ENCODE measurements around the gene C3orf52.

The C3orf52 gene

GRCh38 chr3:112128843-112129727 is 42.9 kb downstream of the C3orf52 start:
- Histone ChIP-seq H3K27ac (ENCODE audit: low read depth, low read length) (no peak overlapping the region), H4K5ac (ENCODE audit: low read length) (no peak overlapping the region)

GRCh38 chr3:112129925-112130637 is 43.9 kb downstream of the C3orf52 start:
- Histone ChIP-seq H3K18ac (ENCODE audit: low read length) (no peak overlapping the region), H3K4me1 (ENCODE audit: control insufficient read depth, low read depth, low read length) (peaks cover 10% of the 10 kb centered on the region), H3K27ac (ENCODE audit: low read depth, low read length) (no peak overlapping the region), H3K36me3 (ENCODE audit: control insufficient read depth, insufficient read depth, low read length) (no peaks in the 10 kb centered on the region), H4K8ac (ENCODE audit: low read depth, low read length) (no peak overlapping the region), H4K5ac (ENCODE audit: low read length) (no peak overlapping the region), H3K79me2 (ENCODE audit: control insufficient read depth, insufficient read depth, low read length) (no peaks in the 10 kb centered on the region), H3K4me3 (ENCODE audit: low read length) (no peak overlapping the region), H3K27me3 (ENCODE audit: insufficient read depth, low read length, poor library complexity) (no peaks in the 10 kb centered on the region), H3K4me2 (ENCODE audit: low read length) (no peak overlapping the region), H3K23ac (ENCODE audit: low read length) (no peak overlapping the region), H3K9ac (ENCODE audit: low read length) (no peak overlapping the region), H2BK5ac (ENCODE audit: low read length) (no peak overlapping the region), H3K4ac (ENCODE audit: low read depth, low read length) (no peak overlapping the region), H2BK120ac (ENCODE audit: low read depth, low read length) (no peak overlapping the region), H2BK15ac (replicated peaks; ENCODE audit: low read depth) (peak overlapping the region; percentile 76), H3K56ac (ENCODE audit: low read length) (no peak overlapping the region), H3K79me1 (ENCODE audit: low read length) (no peaks in the 10 kb centered on the region), H2AK5ac (ENCODE audit: low read length) (no peak overlapping the region)
- no peak for DNase-seq
- WGBS (ENCODE audit: extremely low coverage, insufficient coverage, low lambda C conversion rate): no CpG with 5 or more reads among the region's 4 CpGs

More at GRCh38 chr3:112128843-112129727, 42.9 kb downstream of the C3orf52 start:
- WGBS (ENCODE audit: extremely low coverage, insufficient coverage, low lambda C conversion rate): no CpG with 5 or more reads among the region's 7 CpGs
- no peak overlapping the region for H3K4ac ChIP-seq (ENCODE audit: low read depth, low read length)
- H3K79me2 ChIP-seq (ENCODE audit: control insufficient read depth, insufficient read depth, low read length): no peaks in the 10 kb centered on the region
- H3K9ac ChIP-seq (ENCODE audit: low read length): no peak overlapping the region
- no peak overlapping the region for H3K18ac ChIP-seq (ENCODE audit: low read length)
- no peak overlapping the region for H3K4me3 ChIP-seq (ENCODE audit: low read length)
- no peaks in the 10 kb centered on the region for H3K36me3 ChIP-seq (ENCODE audit: control insufficient read depth, insufficient read depth, low read length)
- no peak overlapping the region for H2BK5ac ChIP-seq (ENCODE audit: low read length)
- H3K4me2 ChIP-seq (ENCODE audit: low read length): no peak overlapping the region
- no peak overlapping the region for H2BK120ac ChIP-seq (ENCODE audit: low read depth, low read length)
- H3K23ac ChIP-seq (ENCODE audit: low read length): no peak overlapping the region
- peaks cover 9% of the 10 kb centered on the region for H3K4me1 ChIP-seq (ENCODE audit: control insufficient read depth, low read depth, low read length)
- no peaks in the 10 kb centered on the region for H3K27me3 ChIP-seq (ENCODE audit: insufficient read depth, low read length, poor library complexity)
- no peak overlapping the region for H4K8ac ChIP-seq (ENCODE audit: low read depth, low read length)
- H3K79me1 ChIP-seq (ENCODE audit: low read length): no peaks in the 10 kb centered on the region
- H3K56ac ChIP-seq (ENCODE audit: low read length): no peak overlapping the region
- DNase-seq: peak; percentile 94
- no peak overlapping the region for H2AK5ac ChIP-seq (ENCODE audit: low read length)
- H2BK15ac ChIP-seq (replicated peaks; ENCODE audit: low read depth): no peak overlapping the region

GRCh38 chr3:112130638-112130993 is 44.4 kb downstream of the C3orf52 start:
- no CpG with 5 or more reads among the region's 3 CpGs for WGBS (ENCODE audit: extremely low coverage, insufficient coverage, low lambda C conversion rate)
- H3K79me2 ChIP-seq (ENCODE audit: control insufficient read depth, insufficient read depth, low read length): no peaks in the 10 kb centered on the region
- H2BK120ac ChIP-seq (ENCODE audit: low read depth, low read length): no peak overlapping the region
- no peak overlapping the region for H3K9ac ChIP-seq (ENCODE audit: low read length)
- H3K23ac ChIP-seq (ENCODE audit: low read length): no peak overlapping the region
- peaks cover 6% of the 10 kb centered on the region for H3K4me1 ChIP-seq (ENCODE audit: control insufficient read depth, low read depth, low read length)
- H3K27me3 ChIP-seq (ENCODE audit: insufficient read depth, low read length, poor library complexity): no peaks in the 10 kb centered on the region
- H2BK5ac ChIP-seq (ENCODE audit: low read length): no peak overlapping the region
- no peak overlapping the region for H4K5ac ChIP-seq (ENCODE audit: low read length)
- no peaks in the 10 kb centered on the region for H3K36me3 ChIP-seq (ENCODE audit: control insufficient read depth, insufficient read depth, low read length)
- no peak overlapping the region for H2AK5ac ChIP-seq (ENCODE audit: low read length)
- H4K8ac ChIP-seq (ENCODE audit: low read depth, low read length): no peak overlapping the region
- no peak overlapping the region for H3K18ac ChIP-seq (ENCODE audit: low read length)
- no peaks in the 10 kb centered on the region for H3K79me1 ChIP-seq (ENCODE audit: low read length)
- H3K4me3 ChIP-seq (ENCODE audit: low read length): no peak overlapping the region
- no peak overlapping the region for H3K4ac ChIP-seq (ENCODE audit: low read depth, low read length)
- no peak overlapping the region for H2BK15ac ChIP-seq (replicated peaks; ENCODE audit: low read depth)
- H3K4me2 ChIP-seq (ENCODE audit: low read length): no peak overlapping the region
- H3K27ac ChIP-seq (ENCODE audit: low read depth, low read length): no peak overlapping the region
- DNase-seq: no peak
- H3K56ac ChIP-seq (ENCODE audit: low read length): no peak overlapping the region

GRCh38 chr3:112131111-112131510 is 44.9 kb downstream of the C3orf52 start:
- Histone ChIP-seq H3K79me2 (ENCODE audit: control insufficient read depth, insufficient read depth, low read length) (no peaks in the 10 kb centered on the region), H3K4me3 (ENCODE audit: low read length) (no peak overlapping the region), H2BK120ac (ENCODE audit: low read depth, low read length) (no peak overlapping the region), H4K8ac (ENCODE audit: low read depth, low read length) (no peak overlapping the region), H2BK15ac (replicated peaks; ENCODE audit: low read depth) (no peak overlapping the region), H4K5ac (ENCODE audit: low read length) (no peak overlapping the region), H3K27me3 (ENCODE audit: insufficient read depth, low read length, poor library complexity) (no peaks in the 10 kb centered on the region), H3K4me1 (ENCODE audit: control insufficient read depth, low read depth, low read length) (peaks cover 4% of the 10 kb centered on the region), H2BK5ac (ENCODE audit: low read length) (no peak overlapping the region), H3K9ac (ENCODE audit: low read length) (no peak overlapping the region), H3K79me1 (ENCODE audit: low read length) (no peaks in the 10 kb centered on the region), H3K56ac (ENCODE audit: low read length) (no peak overlapping the region), H3K4me2 (ENCODE audit: low read length) (no peak overlapping the region), H2AK5ac (ENCODE audit: low read length) (no peak overlapping the region), H3K36me3 (ENCODE audit: control insufficient read depth, insufficient read depth, low read length) (no peaks in the 10 kb centered on the region), H3K4ac (ENCODE audit: low read depth, low read length) (no peak overlapping the region), H3K27ac (ENCODE audit: low read depth, low read length) (no peak overlapping the region), H3K23ac (ENCODE audit: low read length) (no peak overlapping the region), H3K18ac (ENCODE audit: low read length) (no peak overlapping the region)
- no peak for DNase-seq
- no CpG with 5 or more reads among the region's 3 CpGs for WGBS (ENCODE audit: extremely low coverage, insufficient coverage, low lambda C conversion rate)

GRCh38 chr3:112132088-112132487 is 45.9 kb downstream of the C3orf52 start:
- no peak overlapping the region for H4K8ac ChIP-seq (ENCODE audit: low read depth, low read length)
- WGBS (ENCODE audit: extremely low coverage, insufficient coverage, low lambda C conversion rate): no CpG with 5 or more reads among the region's 3 CpGs

More at GRCh38 chr3:112132088-112132487, 45.9 kb downstream of the C3orf52 start:
- H2AK5ac ChIP-seq (ENCODE audit: low read length): no peak overlapping the region
- H2BK120ac ChIP-seq (ENCODE audit: low read depth, low read length): no peak overlapping the region
- H3K27me3 ChIP-seq (ENCODE audit: insufficient read depth, low read length, poor library complexity): no peaks in the 10 kb centered on the region
- no peak overlapping the region for H4K5ac ChIP-seq (ENCODE audit: low read length)
- H3K9ac ChIP-seq (ENCODE audit: low read length): no peak overlapping the region
- no peak overlapping the region for H3K4me2 ChIP-seq (ENCODE audit: low read length)
- DNase-seq: no peak
- H3K4ac ChIP-seq (ENCODE audit: low read depth, low read length): no peak overlapping the region
- no peaks in the 10 kb centered on the region for H3K79me2 ChIP-seq (ENCODE audit: control insufficient read depth, insufficient read depth, low read length)
- no peak overlapping the region for H3K18ac ChIP-seq (ENCODE audit: low read length)
- no peak overlapping the region for H2BK15ac ChIP-seq (replicated peaks; ENCODE audit: low read depth)
- H3K79me1 ChIP-seq (ENCODE audit: low read length): no peaks in the 10 kb centered on the region
- H3K4me1 ChIP-seq (ENCODE audit: control insufficient read depth, low read depth, low read length): peaks cover 4% of the 10 kb centered on the region
- H3K4me3 ChIP-seq (ENCODE audit: low read length): no peak overlapping the region
- no peak overlapping the region for H3K23ac ChIP-seq (ENCODE audit: low read length)
- no peak overlapping the region for H2BK5ac ChIP-seq (ENCODE audit: low read length)
- H3K27ac ChIP-seq (ENCODE audit: low read depth, low read length): no peak overlapping the region
- H3K56ac ChIP-seq (ENCODE audit: low read length): no peak overlapping the region
- H3K36me3 ChIP-seq (ENCODE audit: control insufficient read depth, insufficient read depth, low read length): no peaks in the 10 kb centered on the region

Data from mesendoderm (in vitro differentiated cells).